ENCODE data around the gene LRRC8D. TPM values are rescaled to one million over a fixed set of nuclear protein-coding genes. Genes with fewer than 3 reads are reported as not detected.

LRRC8D gene
- total RNA-seq, 1 experiment from 2014 or later = 43.3 TPM

DNA sequence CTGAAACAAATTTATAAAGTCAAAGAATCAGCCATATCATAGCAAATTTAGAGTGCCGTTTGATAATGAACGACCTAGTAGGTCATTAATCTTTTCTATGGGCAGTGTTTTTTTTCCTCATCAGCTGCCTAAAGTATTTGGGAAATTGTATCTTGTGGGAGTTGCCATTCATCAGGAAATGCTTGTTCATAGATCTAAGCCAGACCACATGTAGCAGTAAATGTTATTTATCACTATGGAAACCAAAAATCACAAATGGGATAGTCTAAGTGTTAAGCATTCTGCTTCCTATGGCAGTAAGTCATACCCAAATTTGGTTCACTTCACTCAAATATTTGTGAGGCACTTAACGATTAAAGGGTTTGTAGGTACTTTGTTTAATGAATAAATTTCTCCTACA is 52.9 kb downstream of the LRRC8D start:
- intact Hi-C loops (cut with micrococcal nuclease; ENCODE audit: unreplicated experiment) = no loop called here
- BruUV-seq (replicated peaks) = no TSS peak
- no peaks in the 10 kb centered on the region for H3K36me3 ChIP-seq (ENCODE audit: control insufficient read depth, insufficient read depth, low read length)
- H3K4me1 ChIP-seq (ENCODE audit: control insufficient read depth, insufficient read depth, low read length) = no peaks in the 10 kb centered on the region
- TF ChIP-seq POLR2AphosphoS5 (IDR thresholded peaks at IDR 0.05; ENCODE audit: low read depth, low read length) (no peak), TCF7L2 (IDR thresholded peaks at IDR 0.05; ENCODE audit: low read depth, low read length) (no peak), CTCF (IDR thresholded peaks at IDR 0.05) (no peak), SIN3A (IDR thresholded peaks at IDR 0.05; ENCODE audit: borderline replicate concordance, insufficient read depth, low read depth, low read length) (no peak)
- TF ChIP-seq, protein P1, sequence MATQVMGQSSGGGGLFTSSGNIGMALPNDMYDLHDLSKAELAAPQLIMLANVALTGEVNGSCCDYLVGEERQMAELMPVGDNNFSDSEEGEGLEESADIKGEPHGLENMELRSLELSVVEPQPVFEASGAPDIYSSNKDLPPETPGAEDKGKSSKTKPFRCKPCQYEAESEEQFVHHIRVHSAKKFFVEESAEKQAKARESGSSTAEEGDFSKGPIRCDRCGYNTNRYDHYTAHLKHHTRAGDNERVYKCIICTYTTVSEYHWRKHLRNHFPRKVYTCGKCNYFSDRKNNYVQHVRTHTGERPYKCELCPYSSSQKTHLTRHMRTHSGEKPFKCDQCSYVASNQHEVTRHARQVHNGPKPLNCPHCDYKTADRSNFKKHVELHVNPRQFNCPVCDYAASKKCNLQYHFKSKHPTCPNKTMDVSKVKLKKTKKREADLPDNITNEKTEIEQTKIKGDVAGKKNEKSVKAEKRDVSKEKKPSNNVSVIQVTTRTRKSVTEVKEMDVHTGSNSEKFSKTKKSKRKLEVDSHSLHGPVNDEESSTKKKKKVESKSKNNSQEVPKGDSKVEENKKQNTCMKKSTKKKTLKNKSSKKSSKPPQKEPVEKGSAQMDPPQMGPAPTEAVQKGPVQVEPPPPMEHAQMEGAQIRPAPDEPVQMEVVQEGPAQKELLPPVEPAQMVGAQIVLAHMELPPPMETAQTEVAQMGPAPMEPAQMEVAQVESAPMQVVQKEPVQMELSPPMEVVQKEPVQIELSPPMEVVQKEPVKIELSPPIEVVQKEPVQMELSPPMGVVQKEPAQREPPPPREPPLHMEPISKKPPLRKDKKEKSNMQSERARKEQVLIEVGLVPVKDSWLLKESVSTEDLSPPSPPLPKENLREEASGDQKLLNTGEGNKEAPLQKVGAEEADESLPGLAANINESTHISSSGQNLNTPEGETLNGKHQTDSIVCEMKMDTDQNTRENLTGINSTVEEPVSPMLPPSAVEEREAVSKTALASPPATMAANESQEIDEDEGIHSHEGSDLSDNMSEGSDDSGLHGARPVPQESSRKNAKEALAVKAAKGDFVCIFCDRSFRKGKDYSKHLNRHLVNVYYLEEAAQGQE (IDR thresholded peaks at IDR 0.05; ENCODE audit: insufficient read depth in 1 of 2, low read depth in 2 of 2, low read length in 1 of 2) = no peak
- in situ Hi-C loops (cut with HindIII; ENCODE audit: low pct_unique_long_range_greater_than_20kb, low sequenced_read_pairs) = no loop called here
- no peak overlapping the region for H3K4me3 ChIP-seq (ENCODE audit: low read depth in 2 of 2, low read length in 2 of 2)
- H3K27me3 ChIP-seq (ENCODE audit: control insufficient read depth, insufficient read depth, low read length) = no peaks in the 10 kb centered on the region
- POLR2A ChIA-PET = no interaction called here
- no peak overlapping the region for H3K27ac ChIP-seq (ENCODE audit: low read length)
- CTCF ChIA-PET = interaction anchor here (0.8 kb wide), 1 partner anchor 45 kb away, joined by 3 read pairs; no protein-coding TSS in a partner anchor
- ATAC-seq = no peak
- no peak for DNase-seq (ENCODE audit: low read depth, low spot score)
- no peaks in the 10 kb centered on the region for H3K9me3 ChIP-seq (ENCODE audit: control insufficient read depth, insufficient read depth, low read depth, low read length)

DNA sequence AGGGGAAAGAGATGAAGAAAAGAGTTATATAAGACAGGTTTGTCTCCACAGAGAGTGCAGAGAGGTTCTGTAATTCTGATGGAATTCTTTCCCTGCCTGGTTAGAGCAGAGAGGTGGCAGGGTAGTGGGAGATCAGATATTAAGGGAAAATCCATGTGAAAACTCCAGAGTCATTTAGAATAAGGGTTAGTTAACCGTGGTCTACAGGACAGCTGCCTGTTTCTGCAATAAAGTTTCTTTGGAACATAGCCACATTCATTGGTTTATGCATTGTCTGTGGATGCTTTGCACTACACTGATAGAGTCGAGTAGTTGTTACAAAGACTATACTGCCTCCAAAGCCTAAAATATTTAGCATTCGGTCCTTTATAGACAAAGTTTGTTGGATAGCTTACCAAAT is 55.6 kb downstream of the LRRC8D start:
- TF ChIP-seq, protein P1 (IDR thresholded peaks at IDR 0.05; ENCODE audit: insufficient read depth in 1 of 2, low read depth in 2 of 2, low read length in 1 of 2) = no peak
- no peak for TF ChIP-seq CTCF (IDR thresholded peaks at IDR 0.05)
- TF ChIP-seq POLR2AphosphoS5 (IDR thresholded peaks at IDR 0.05; ENCODE audit: low read depth, low read length) = no peak
- no peak for TF ChIP-seq SIN3A (IDR thresholded peaks at IDR 0.05; ENCODE audit: borderline replicate concordance, insufficient read depth, low read depth, low read length)
- TF ChIP-seq TCF7L2 (IDR thresholded peaks at IDR 0.05; ENCODE audit: low read depth, low read length) = no peak

More for the DNA sequence above, 55.6 kb downstream of the LRRC8D start:
- H3K4me1 ChIP-seq (ENCODE audit: control insufficient read depth, insufficient read depth, low read length) = no peaks in the 10 kb centered on the region
- no peak overlapping the region for H3K4me3 ChIP-seq (ENCODE audit: low read depth in 2 of 2, low read length in 2 of 2)
- H3K36me3 ChIP-seq (ENCODE audit: control insufficient read depth, insufficient read depth, low read length) = no peaks in the 10 kb centered on the region
- intact Hi-C loops (cut with micrococcal nuclease; ENCODE audit: unreplicated experiment) (no loop called here), in situ Hi-C loops (cut with HindIII; ENCODE audit: low pct_unique_long_range_greater_than_20kb, low sequenced_read_pairs) (no loop called here)
- ChIA-PET POLR2A (no interaction called here), CTCF (no interaction called here)
- ATAC-seq = no peak
- no peak overlapping the region for H3K27ac ChIP-seq (ENCODE audit: low read length)
- no peak for DNase-seq (ENCODE audit: low read depth, low spot score)
- H3K9me3 ChIP-seq (ENCODE audit: control insufficient read depth, insufficient read depth, low read depth, low read length) = no peaks in the 10 kb centered on the region
- no TSS peak for BruUV-seq (replicated peaks)
- H3K27me3 ChIP-seq (ENCODE audit: control insufficient read depth, insufficient read depth, low read length) = no peaks in the 10 kb centered on the region

Data from Panc1 (cell line).